SK-N-SH treated with all-trans-retinoic acid at 6 μM for 48 hours (cell line): ENCODE data around the gene GSS.

Experiments
- BACH2 ChIP-seq: fragments of 250-450 bp; sonication (Bioruptor Pico); IDR thresholded peaks from 2 replicates; pipeline ENCODE4 v1.9.0; 2021; ENCODE audit warnings: mild to moderate bottlenecking, borderline replicate concordance
- CREB5 ChIP-seq: fragments of 250-450 bp; sonication (Bioruptor Pico); IDR thresholded peaks from 2 replicates; pipeline ENCODE4 v1.5.1; 2020; ENCODE audit warnings: low read depth, mild to moderate bottlenecking, moderate library complexity
- OSR1 ChIP-seq: fragments of 250-450 bp; sonication (Bioruptor Pico); IDR thresholded peaks from 2 replicates; pipeline ENCODE4 v1.8.0; 2022; ENCODE audit warnings: moderate library complexity, mild to moderate bottlenecking, inconsistent platforms
- PPARA ChIP-seq: fragments of 250-450 bp; sonication (Bioruptor Pico); IDR thresholded peaks from 2 replicates; pipeline ENCODE4 v1.5.0; 2020; ENCODE audit warnings: mild to moderate bottlenecking, borderline replicate concordance
- RARB ChIP-seq: fragments of 250-450 bp; sonication (Bioruptor Pico); IDR thresholded peaks from 2 replicates; pipeline ENCODE4 v1.8.0; 2021; ENCODE audit warnings: mild to moderate bottlenecking, moderate library complexity
- TOX ChIP-seq: fragments of 250-450 bp; sonication (Bioruptor Pico); IDR thresholded peaks from 2 replicates; pipeline ENCODE4 v1.8.0; 2021; ENCODE audit warnings: mild to moderate bottlenecking, moderate library complexity, borderline replicate concordance
- ZNF565 ChIP-seq: fragments of 450-650 bp; formaldehyde crosslinking; conservative IDR thresholded peaks from 2 replicates; pipeline ENCODE4 v1.5.0; 2020; ENCODE audit warnings: low read depth, mild to moderate bottlenecking, moderate library complexity
- ZNF8 ChIP-seq: fragments of 450-650 bp; formaldehyde crosslinking; IDR thresholded peaks from 2 replicates; pipeline ENCODE4 v1.5.0; 2020; ENCODE audit warnings: mild to moderate bottlenecking, moderate library complexity

DNA sequence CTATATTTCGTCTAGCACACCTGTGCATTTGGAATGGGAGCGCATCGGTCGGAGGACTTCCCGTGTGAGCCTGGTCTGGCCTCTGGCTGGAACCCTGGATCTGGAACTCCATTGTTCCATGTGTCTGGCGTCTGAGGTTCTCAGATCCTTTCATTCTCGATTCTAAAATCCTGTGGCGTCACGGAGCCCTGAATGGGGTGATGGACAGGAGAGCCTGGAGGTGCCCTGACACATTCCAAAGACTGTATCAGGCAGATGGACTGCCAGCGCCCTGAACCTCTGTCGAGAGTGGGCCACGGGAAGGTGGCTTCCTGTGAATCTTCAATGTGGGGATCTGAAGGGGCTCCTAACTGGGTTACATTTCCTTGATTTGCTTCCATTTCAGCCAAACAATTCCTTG lies 20.7 kb upstream of the GSS start:
- TF ChIP-seq OSR1 (CRISPR knock-in tag) (no peak), CREB5 (CRISPR knock-in tag) (no peak), ZNF8 (CRISPR knock-in tag) (no peak), TOX (CRISPR knock-in tag) (no peak), ZNF565 (CRISPR knock-in tag) (no peak), PPARA (CRISPR knock-in tag) (no peak), RARB (CRISPR knock-in tag) (no peak), BACH2 (CRISPR knock-in tag) (no peak)
